H1 (cell line): ENCODE results near the gene FAM76B.

Experiments used
- POLR2A ChIP-seq, 2 experiments: IDR thresholded peaks; 1 replicate in 1 of 2; 2 replicates in 1 of 2; pipeline ENCODE4 v1.6.1; 2011; ENCODE audit warnings: low read depth in 2 of 2, low read length in 2 of 2, mild to moderate bottlenecking in 2 of 2; ENCODE audit errors: control extremely low read depth in 1 of 2
- SRF ChIP-seq: IDR thresholded peaks from 2 replicates; pipeline ENCODE4 v1.6.1; 2011; ENCODE audit warnings: mild to moderate bottlenecking, low read depth, low read length, moderate library complexity
- TEAD4 ChIP-seq: IDR thresholded peaks from 2 replicates; pipeline ENCODE4 v1.6.1; 2012; ENCODE audit warnings: low read depth, low read length, inconsistent platforms, mixed read lengths
- TF ChIP-seq, protein P1 (sequence below), 3 experiments: IDR thresholded peaks; 1 replicate in 2 of 3; 2 replicates in 1 of 3; pipeline versions ENCODE4 v1.5.1 to v1.6.1; 2011; ENCODE audit warnings: low read length in 3 of 3, mild to moderate bottlenecking in 3 of 3, inconsistent platforms in 2 of 3, low read depth in 1 of 3, moderate library complexity in 1 of 3; ENCODE audit not compliant: insufficient read depth in 1 of 3; ENCODE audit errors: control extremely low read depth in 1 of 3

DNA sequence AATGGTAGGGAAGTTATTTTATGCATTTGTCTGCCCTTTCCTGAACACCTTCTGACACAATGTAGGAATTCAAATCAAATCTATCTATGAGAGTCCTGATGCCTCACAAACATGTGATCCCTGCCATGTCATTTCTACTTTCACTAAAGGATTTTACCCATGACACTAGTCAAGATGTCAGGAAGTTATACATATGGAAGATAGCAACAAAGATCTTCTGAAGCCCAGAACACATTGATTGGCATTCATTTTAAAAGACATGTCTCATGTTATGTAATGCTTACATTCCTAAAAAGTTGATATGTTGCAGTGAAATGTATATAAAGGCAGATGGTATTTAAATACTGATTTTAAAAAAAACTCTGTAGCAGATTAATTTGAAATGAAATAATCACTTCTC lies 61.5 kb downstream of the FAM76B start:
- TF ChIP-seq POLR2A (IDR thresholded peaks at IDR 0.05; ENCODE audit: control extremely low read depth in 1 of 2, low read depth in 2 of 2, low read length in 2 of 2), result no peak
- TF ChIP-seq, protein P1, sequence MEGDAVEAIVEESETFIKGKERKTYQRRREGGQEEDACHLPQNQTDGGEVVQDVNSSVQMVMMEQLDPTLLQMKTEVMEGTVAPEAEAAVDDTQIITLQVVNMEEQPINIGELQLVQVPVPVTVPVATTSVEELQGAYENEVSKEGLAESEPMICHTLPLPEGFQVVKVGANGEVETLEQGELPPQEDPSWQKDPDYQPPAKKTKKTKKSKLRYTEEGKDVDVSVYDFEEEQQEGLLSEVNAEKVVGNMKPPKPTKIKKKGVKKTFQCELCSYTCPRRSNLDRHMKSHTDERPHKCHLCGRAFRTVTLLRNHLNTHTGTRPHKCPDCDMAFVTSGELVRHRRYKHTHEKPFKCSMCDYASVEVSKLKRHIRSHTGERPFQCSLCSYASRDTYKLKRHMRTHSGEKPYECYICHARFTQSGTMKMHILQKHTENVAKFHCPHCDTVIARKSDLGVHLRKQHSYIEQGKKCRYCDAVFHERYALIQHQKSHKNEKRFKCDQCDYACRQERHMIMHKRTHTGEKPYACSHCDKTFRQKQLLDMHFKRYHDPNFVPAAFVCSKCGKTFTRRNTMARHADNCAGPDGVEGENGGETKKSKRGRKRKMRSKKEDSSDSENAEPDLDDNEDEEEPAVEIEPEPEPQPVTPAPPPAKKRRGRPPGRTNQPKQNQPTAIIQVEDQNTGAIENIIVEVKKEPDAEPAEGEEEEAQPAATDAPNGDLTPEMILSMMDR (IDR thresholded peaks at IDR 0.05; ENCODE audit: control extremely low read depth in 1 of 3, insufficient read depth in 1 of 3, low read depth in 1 of 3, low read length in 3 of 3), result no peak
- TF ChIP-seq SRF, result no peak
- no peak for TF ChIP-seq TEAD4
